Measurements from ENCODE around the gene HSPA4. TPM values are rescaled to one million over a fixed set of nuclear protein-coding genes. Genes with fewer than 3 reads are reported as not detected.

HSPA4 gene
- total RNA-seq, 2 donors from 2014 or later: 55.3 to 59.0 TPM

- no peak for TF ChIP-seq CTCF (IDR thresholded peaks at IDR 0.05)
- Histone ChIP-seq H3K4me3 (no peak overlapping the region), H3K9me3 (no peaks in the 10 kb centered on the region), H3K27me3 (replicated peaks; ENCODE audit: insufficient read depth) (no peaks in the 10 kb centered on the region), H3K27ac (peak overlapping the region in 1 of 2 donors; percentile 46), H3K4me1 (ENCODE audit: control insufficient read depth in 1 of 2, low read depth in 2 of 2) (peaks cover 10 to 28% of the 10 kb centered on the region in 2 donors), H3K36me3 (no peaks in the 10 kb centered on the region)
- ATAC-seq (ENCODE audit: insufficient number of reproducible peaks, low FRiP score, low read depth) (no peak), DNase-seq (ENCODE audit: low spot score) (no peak)
Measured at GRCh38 chr5:133120156-133120750, 68.4 kb downstream of the HSPA4 start.

- no peaks in the 10 kb centered on the region for H3K9me3 ChIP-seq
- H3K4me1 ChIP-seq (ENCODE audit: control insufficient read depth in 1 of 2, low read depth in 2 of 2): peaks cover 10 to 28% of the 10 kb centered on the region in 2 donors
- no peak for TF ChIP-seq CTCF (IDR thresholded peaks at IDR 0.05)
- H3K4me3 ChIP-seq: no peak overlapping the region
- H3K36me3 ChIP-seq: no peaks in the 10 kb centered on the region
- H3K27me3 ChIP-seq (replicated peaks; ENCODE audit: insufficient read depth): no peaks in the 10 kb centered on the region
- peak overlapping the region in 1 of 2 donors; percentile 46 for H3K27ac ChIP-seq
- DNase-seq (ENCODE audit: low spot score): no peak
- no peak for ATAC-seq (ENCODE audit: insufficient number of reproducible peaks, low FRiP score, low read depth)
Measured at GRCh38 chr5:133121080-133121479, 69.3 kb downstream of the HSPA4 start.

- ATAC-seq (ENCODE audit: insufficient number of reproducible peaks, low FRiP score, low read depth) (no peak), DNase-seq (ENCODE audit: low spot score) (no peak)
- Histone ChIP-seq H3K4me1 (ENCODE audit: control insufficient read depth in 1 of 2, low read depth in 2 of 2) (peaks cover 10 to 28% of the 10 kb centered on the region in 2 donors), H3K4me3 (no peak overlapping the region), H3K9me3 (no peaks in the 10 kb centered on the region), H3K27ac (no peak overlapping the region), H3K36me3 (no peaks in the 10 kb centered on the region), H3K27me3 (replicated peaks; ENCODE audit: insufficient read depth) (no peaks in the 10 kb centered on the region)
- TF ChIP-seq CTCF (IDR thresholded peaks at IDR 0.05): no peak
Measured at GRCh38 chr5:133121611-133122150, 69.9 kb downstream of the HSPA4 start.

GRCh38 chr5:133122711-133123110 lies 70.9 kb downstream of the HSPA4 start:
- Histone ChIP-seq H3K4me1 (ENCODE audit: control insufficient read depth in 1 of 2, low read depth in 2 of 2) (peaks cover 10 to 28% of the 10 kb centered on the region in 2 donors), H3K4me3 (no peak overlapping the region), H3K27ac (no peak overlapping the region), H3K36me3 (no peaks in the 10 kb centered on the region), H3K27me3 (replicated peaks; ENCODE audit: insufficient read depth) (no peaks in the 10 kb centered on the region), H3K9me3 (no peaks in the 10 kb centered on the region)
- TF ChIP-seq CTCF (IDR thresholded peaks at IDR 0.05): no peak
- no peak for DNase-seq (ENCODE audit: low spot score)
- ATAC-seq (ENCODE audit: insufficient number of reproducible peaks, low FRiP score, low read depth): no peak

GRCh38 chr5:133123297-133123696 lies 71.5 kb downstream of the HSPA4 start:
- DNase-seq (ENCODE audit: low spot score) (no peak), ATAC-seq (ENCODE audit: insufficient number of reproducible peaks, low FRiP score, low read depth) (no peak)
- Histone ChIP-seq H3K36me3 (no peaks in the 10 kb centered on the region), H3K27ac (no peak overlapping the region), H3K4me3 (no peak overlapping the region), H3K9me3 (no peaks in the 10 kb centered on the region), H3K27me3 (replicated peaks; ENCODE audit: insufficient read depth) (no peaks in the 10 kb centered on the region), H3K4me1 (ENCODE audit: control insufficient read depth in 1 of 2, low read depth in 2 of 2) (peaks cover 10 to 28% of the 10 kb centered on the region in 2 donors)
- TF ChIP-seq CTCF (IDR thresholded peaks at IDR 0.05): no peak
